GM21447 (cell line): Measurements from ENCODE around the gene METTL25.

ENCODE experiments used
- ATAC-seq: cut with Tn5 transposase; IDR thresholded peaks from one replicate; pipeline ENCODE4 v1.9.1; 2021; ENCODE audit not compliant: unreplicated experiment

METTL25 gene

DNA sequence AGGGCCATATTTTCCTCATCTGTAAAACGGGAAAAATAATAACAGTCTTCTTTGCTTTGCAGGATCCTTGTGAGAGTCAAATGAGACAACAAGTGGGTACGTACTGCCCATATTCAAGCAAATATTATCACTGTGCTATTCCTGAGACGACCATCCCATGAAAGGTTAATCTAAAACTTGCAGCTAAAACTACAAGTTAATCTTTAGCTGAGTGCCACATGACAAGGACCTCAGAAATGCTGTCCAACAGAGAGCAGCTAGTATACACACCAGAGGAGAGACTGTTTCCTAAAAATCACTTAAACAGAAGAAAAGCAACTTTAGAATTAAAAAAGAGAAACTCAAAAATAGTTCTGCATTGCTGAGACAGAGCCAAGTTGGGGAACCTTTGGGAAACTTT is 165.7 kb downstream of the METTL25 start:
- ATAC-seq: peak; percentile 72

DNA sequence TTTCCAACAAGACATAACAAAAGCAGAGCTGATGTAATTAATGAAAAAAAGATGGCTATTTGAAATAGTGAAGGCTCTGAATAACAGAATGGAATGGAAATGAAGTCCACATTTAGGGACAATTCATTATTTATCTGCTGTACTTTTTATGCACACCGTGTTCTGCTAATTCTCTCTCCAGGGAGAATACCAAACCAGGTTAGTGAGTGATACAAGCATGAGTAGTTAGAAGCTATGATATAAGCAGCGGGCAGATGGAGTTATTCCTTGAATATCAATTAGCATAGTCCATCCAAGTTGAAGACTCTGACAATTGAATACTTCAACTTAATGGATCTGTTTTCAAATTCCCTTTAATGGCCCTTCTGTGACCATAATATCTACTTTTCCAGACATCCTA is 166.3 kb downstream of the METTL25 start:
- ATAC-seq: no peak

DNA sequence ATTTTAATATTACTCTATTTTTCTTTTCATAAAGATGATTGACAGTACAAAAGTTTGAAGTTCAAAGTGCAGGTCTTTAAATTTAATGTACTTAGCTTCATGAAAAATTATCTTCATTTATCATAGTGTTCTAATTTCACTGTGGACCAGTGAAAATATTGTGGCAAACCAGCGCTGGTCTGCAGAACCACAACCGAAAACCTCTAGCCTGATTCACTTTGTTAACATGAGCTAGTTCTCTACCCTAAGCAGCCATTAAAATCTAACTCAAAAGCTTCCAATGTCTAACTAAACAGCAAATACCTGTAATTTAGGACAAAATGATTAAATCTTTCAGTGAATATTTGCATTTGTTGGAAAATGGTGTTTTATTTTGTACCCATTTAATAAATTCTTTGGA is 167.3 kb downstream of the METTL25 start:
- ATAC-seq: no peak

DNA sequence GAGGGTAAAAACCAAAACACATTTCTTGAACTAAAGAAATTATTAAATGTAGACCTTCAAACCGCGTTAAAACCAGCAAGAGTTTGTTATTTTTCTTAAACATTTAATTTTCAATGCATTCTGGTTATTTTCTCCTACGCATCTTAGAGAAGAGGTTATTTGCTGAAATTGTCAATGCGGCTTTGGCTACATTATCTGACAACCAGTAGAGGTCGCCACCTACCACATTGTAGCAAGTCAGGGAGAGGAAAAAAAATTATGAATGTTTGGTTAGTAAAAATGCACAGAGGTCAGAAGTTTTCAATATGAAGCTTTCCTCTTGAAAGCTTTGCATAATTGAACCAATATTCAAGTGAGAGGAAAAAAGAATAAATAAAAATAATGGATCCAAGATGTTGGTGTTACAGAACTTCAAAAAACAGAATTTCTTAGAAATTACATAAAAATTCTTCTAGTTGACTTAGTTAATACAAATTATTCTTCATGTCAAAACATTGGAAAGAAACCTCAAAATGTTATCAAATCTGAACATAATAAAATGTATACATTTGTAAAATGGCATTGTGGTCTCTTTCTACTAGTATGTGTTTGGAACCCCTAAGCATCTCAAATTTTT is 168.9 kb downstream of the METTL25 start:
- ATAC-seq: peak; percentile 70
